CD4-positive, alpha-beta memory T cell (primary cell): Measurements from ENCODE around the gene BICD2. TPM values are rescaled to one million over a fixed set of nuclear protein-coding genes. Genes with fewer than 3 reads are reported as not detected.
A peak's percentile ranks its signal among the peaks of the same experiment; 100 is the strongest.

Experiments used
- CTCF ChIA-PET: fragments of 350-600 bp; sonication (Branson Sonifier 250); formaldehyde crosslinking; loops from one replicate; lab custom pipeline; 2021; ENCODE audit warnings: inconsistent platforms; ENCODE audit not compliant: partially characterized antibody; lab: Charles Lee
- POLR2A ChIA-PET: fragments of 350-600 bp; sonication (Branson Sonifier 250); formaldehyde crosslinking; loops from one replicate; lab custom pipeline; 2021; ENCODE audit not compliant: partially characterized antibody; lab: Charles Lee
- DNase-seq, 5 donors: peaks; one replicate each; pipeline versions ENCODE4 v3.0.0 to v3.0.0-alpha.2; 2020 to 2022; ENCODE audit warnings: mixed read lengths in 1 of 5
- H3K27ac ChIP-seq: one replicate; pipeline ENCODE4 v1.7.0; 2013; ENCODE audit warnings: low read depth, low read length
- H3K27me3 ChIP-seq: 2 replicates; pipeline ENCODE4 v1.7.0; 2013; ENCODE audit warnings: mild to moderate bottlenecking, low read length, moderate library complexity; ENCODE audit not compliant: insufficient read depth
- H3K36me3 ChIP-seq: 2 replicates; pipeline ENCODE4 v1.7.0; 2013; ENCODE audit warnings: mild to moderate bottlenecking, low read length, moderate library complexity; ENCODE audit not compliant: insufficient read depth
- H3K4me1 ChIP-seq: 2 replicates; pipeline ENCODE4 v1.7.0; 2013; ENCODE audit warnings: mild to moderate bottlenecking, low read length, moderate library complexity; ENCODE audit not compliant: insufficient read depth
- H3K4me3 ChIP-seq, 2 donors: one replicate each; pipeline ENCODE4 v1.7.0; 2013; ENCODE audit warnings: low read length in 2 of 2, mild to moderate bottlenecking in 1 of 2
- H3K9me3 ChIP-seq, 2 donors: one replicate each; pipeline ENCODE4 v1.7.0; 2013; ENCODE audit warnings: low read length in 2 of 2, control low read depth in 1 of 2; ENCODE audit not compliant: control insufficient read depth in 1 of 2
- H3K27ac Mint-ChIP-seq, 7 donors: one replicate each; pipeline ENCODE4 v1.8.0; 2020 to 2021; ENCODE audit warnings: mixed read lengths in 7 of 7, mild to moderate bottlenecking in 6 of 7, inconsistent platforms in 3 of 7, moderate library complexity in 3 of 7
- H3K27me3 Mint-ChIP-seq, 2 donors: one replicate each; pipeline ENCODE4 v1.8.0; 2020 to 2021; ENCODE audit warnings: mixed read lengths in 2 of 2
- H3K36me3 Mint-ChIP-seq, 2 donors: one replicate each; pipeline ENCODE4 v1.8.0; 2020 to 2021; ENCODE audit warnings: mixed read lengths in 2 of 2, inconsistent platforms in 1 of 2, mild to moderate bottlenecking in 1 of 2
- H3K4me1 Mint-ChIP-seq, 4 donors: one replicate each; pipeline ENCODE4 v1.8.0; 2020 to 2021; ENCODE audit warnings: mixed read lengths in 4 of 4, mild to moderate bottlenecking in 1 of 4
- H3K4me3 Mint-ChIP-seq, 8 donors: one replicate each; pipeline ENCODE4 v1.8.0; 2020 to 2021; ENCODE audit warnings: mixed read lengths in 8 of 8, mild to moderate bottlenecking in 7 of 8, moderate library complexity in 6 of 8, inconsistent platforms in 3 of 8
- H3K9me3 Mint-ChIP-seq, 8 donors: one replicate each; pipeline ENCODE4 v1.8.0; 2020 to 2021; ENCODE audit warnings: mixed read lengths in 8 of 8, mild to moderate bottlenecking in 5 of 8, inconsistent platforms in 3 of 8, moderate library complexity in 1 of 8
- intact Hi-C: fragments of 100-400 bp; cut with micrococcal nuclease; formaldehyde crosslinking; loops from one replicate; pipeline ENCODE4 v1.15.1; 2023
- polyA plus RNA-seq, 2 donors: library from polyadenylated mRNA; unstranded; fragments of 300-500 nt; fragmentation: Illumina TruSeq; gene quantifications; one replicate each; pipeline ENCODE4 v1.2.3, GENCODE V29; 2021
- total RNA-seq, 2 experiments: library from RNA; stranded (reverse); gene quantifications; one replicate each; pipeline ENCODE4 v1.2.3, GENCODE V29; 2021

Gene BICD2
- total and polyA plus RNA-seq, 4 experiments from 2014 or later = 3.8 to 34.2 (median 26.7) TPM

DNA sequence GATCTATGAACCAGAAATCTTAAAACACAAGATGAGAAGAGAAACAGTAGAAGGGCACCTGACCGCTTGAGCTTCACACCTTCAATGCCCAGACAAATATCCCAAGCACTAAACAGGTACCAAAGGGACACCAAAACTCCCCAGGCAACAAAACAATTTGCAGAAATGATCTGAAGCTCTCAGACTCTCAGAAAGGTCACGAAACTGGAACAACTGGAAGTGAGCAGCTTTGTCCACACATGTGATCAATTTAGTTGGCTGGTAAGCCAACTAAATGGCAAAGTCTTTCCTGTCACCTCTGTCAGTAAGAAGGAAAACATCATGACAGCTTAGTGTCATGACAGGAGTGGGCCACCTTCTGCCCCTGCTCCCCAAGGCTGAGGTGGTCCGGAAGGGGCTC, 98.8 kb downstream of the BICD2 start:
- no peaks in the 10 kb centered on the region for H3K27me3 Mint-ChIP-seq
- peaks cover 9 to 19% of the 10 kb centered on the region in 2 donors for H3K36me3 Mint-ChIP-seq
- peak overlapping the region in 5 of 7 donors; percentile 18 to 74 (median 44) for H3K27ac Mint-ChIP-seq
- DNase-seq = no peak
- H3K4me3 Mint-ChIP-seq = peak overlapping the region in 2 of 8 donors; percentile 43 to 44
- Histone ChIP-seq H3K27me3 (no peaks in the 10 kb centered on the region), H3K4me3 (no peak overlapping the region), H3K4me1 (peaks cover 25% of the 10 kb centered on the region), H3K36me3 (no peaks in the 10 kb centered on the region), H3K9me3 (no peaks in the 10 kb centered on the region), H3K27ac (no peak overlapping the region)
- H3K9me3 Mint-ChIP-seq = peaks cover 0 to 2% (median 0%) of the 10 kb centered on the region in 8 donors
- CTCF ChIA-PET = interaction anchor here (1.2 kb wide), 1 partner anchor 99 kb away, joined by 3 read pairs; no protein-coding TSS in a partner anchor
- POLR2A ChIA-PET = no interaction called here
- H3K4me1 Mint-ChIP-seq = peaks cover 36 to 81% (median 53%) of the 10 kb centered on the region in 4 donors
- intact Hi-C loops = no loop called here

- H3K36me3 ChIP-seq = no peaks in the 10 kb centered on the region
- no peaks in the 10 kb centered on the region for H3K27me3 ChIP-seq
- Mint-ChIP-seq H3K27ac (peak overlapping the region in 6 of 7 donors; percentile 25 to 88 (median 67)), H3K4me1 (peaks cover 37 to 81% (median 51%) of the 10 kb centered on the region in 4 donors), H3K27me3 (no peaks in the 10 kb centered on the region), H3K4me3 (peak overlapping the region in 3 of 8 donors; percentile 4 to 37 (median 11)), H3K9me3 (peaks cover 0 to 2% (median 0%) of the 10 kb centered on the region in 8 donors), H3K36me3 (peaks cover 9 to 13% of the 10 kb centered on the region in 2 donors)
- H3K4me3 ChIP-seq = no peak overlapping the region
- peak in 3 of 5 donors; percentile 9 to 27 (median 22) for DNase-seq
- CTCF ChIA-PET = interaction anchor here (1.0 to 2.0 kb wide), 2 partner anchors 127 to 525 kb away, joined by 4 to 6 read pairs; no protein-coding TSS in a partner anchor
- POLR2A ChIA-PET = no interaction called here
- H3K27ac ChIP-seq = no peak overlapping the region
- no peaks in the 10 kb centered on the region for H3K9me3 ChIP-seq
- intact Hi-C loops = no loop called here
- H3K4me1 ChIP-seq = peaks cover 23% of the 10 kb centered on the region
Observed at GRCh38 chr9:92664394-92665152, 100.1 kb downstream of the BICD2 start.

- Mint-ChIP-seq H3K27me3 (no peaks in the 10 kb centered on the region), H3K27ac (peak overlapping the region in 2 of 7 donors; percentile 52 to 77), H3K9me3 (peaks cover 0 to 2% (median 0%) of the 10 kb centered on the region in 8 donors), H3K36me3 (peaks cover 9 to 12% of the 10 kb centered on the region in 2 donors), H3K4me3 (no peak overlapping the region), H3K4me1 (peaks cover 35 to 77% (median 46%) of the 10 kb centered on the region in 4 donors)
- H3K4me1 ChIP-seq = peaks cover 21% of the 10 kb centered on the region
- DNase-seq = no peak
- H3K4me3 ChIP-seq = no peak overlapping the region
- no peaks in the 10 kb centered on the region for H3K36me3 ChIP-seq
- intact Hi-C loops = no loop called here
- H3K27ac ChIP-seq = no peak overlapping the region
- H3K27me3 ChIP-seq = no peaks in the 10 kb centered on the region
- ChIA-PET CTCF (interaction anchor here (2.0 kb wide), 1 partner anchor 524 kb away, joined by 6 read pairs; no protein-coding TSS in a partner anchor), POLR2A (no interaction called here)
- H3K9me3 ChIP-seq = no peaks in the 10 kb centered on the region
Observed at GRCh38 chr9:92663951-92664350, 100.7 kb downstream of the BICD2 start.

DNA sequence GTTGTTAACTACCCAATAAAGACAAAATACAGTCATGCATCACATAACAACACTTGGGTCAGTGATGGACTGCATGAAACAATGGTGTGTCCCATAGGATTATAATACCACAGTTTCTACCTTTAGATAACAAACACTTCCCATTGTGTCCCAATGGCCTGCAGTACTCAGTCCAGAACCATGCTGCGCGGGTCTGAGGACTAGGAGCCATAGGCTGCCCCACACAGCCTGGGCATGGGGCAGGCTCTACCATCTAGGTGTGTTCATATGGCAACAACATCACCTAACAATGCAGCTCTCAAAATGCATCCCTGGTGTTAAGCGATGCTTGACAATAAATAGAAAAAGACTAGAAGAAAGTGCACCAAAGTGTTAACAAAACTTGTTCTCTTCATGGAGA, 101.5 kb downstream of the BICD2 start:
- intact Hi-C loops = no loop called here
- CTCF ChIA-PET = interaction anchor here (2.0 kb wide), 1 partner anchor 523 kb away, joined by 6 read pairs; no protein-coding TSS in a partner anchor
- peak overlapping the region in 1 of 7 donors; percentile 52 for H3K27ac Mint-ChIP-seq

DNA sequence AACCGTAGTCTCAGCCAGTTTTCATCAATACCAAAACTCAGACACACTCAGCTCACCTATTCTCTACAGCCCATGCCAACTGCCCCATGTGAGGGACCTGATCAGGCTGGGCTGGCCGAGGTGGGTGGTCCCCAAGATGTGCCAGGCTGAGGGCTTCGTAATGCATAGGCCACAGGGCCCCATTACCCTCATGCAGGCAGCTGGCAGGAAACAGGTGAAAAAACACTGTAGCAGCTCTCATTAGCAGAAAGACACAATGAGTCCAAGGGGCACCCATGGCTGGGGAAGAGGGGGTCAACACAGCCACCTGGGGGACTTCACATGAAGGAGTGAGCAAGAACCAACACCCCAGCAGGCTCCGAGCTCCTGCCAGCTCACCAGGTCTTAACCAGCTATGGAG, 102.9 kb downstream of the BICD2 start:
- peaks cover 12% of the 10 kb centered on the region for H3K4me1 ChIP-seq
- H3K36me3 ChIP-seq = no peaks in the 10 kb centered on the region
- Mint-ChIP-seq H3K27me3 (no peaks in the 10 kb centered on the region), H3K4me3 (no peak overlapping the region), H3K27ac (peak overlapping the region in 3 of 7 donors; percentile 10 to 30 (median 20)), H3K4me1 (peaks cover 21 to 58% (median 32%) of the 10 kb centered on the region in 4 donors), H3K9me3 (no peaks in the 10 kb centered on the region), H3K36me3 (peaks cover 7 to 18% of the 10 kb centered on the region in 2 donors)
- H3K4me3 ChIP-seq = no peak overlapping the region
- DNase-seq = no peak
- CTCF ChIA-PET = no interaction called here
- H3K27me3 ChIP-seq = no peaks in the 10 kb centered on the region
- H3K27ac ChIP-seq = no peak overlapping the region
- POLR2A ChIA-PET = interaction anchor here (1.0 kb wide), 1 partner anchor 8 kb away, joined by 3 read pairs; the partner anchor contains the start of gene IPPK
- intact Hi-C loops = no loop called here
- H3K9me3 ChIP-seq = no peaks in the 10 kb centered on the region

More for the DNA sequence above, 101.5 kb downstream of the BICD2 start:
- Histone ChIP-seq H3K9me3 (no peaks in the 10 kb centered on the region), H3K4me1 (peaks cover 12% of the 10 kb centered on the region), H3K27me3 (no peaks in the 10 kb centered on the region), H3K36me3 (no peaks in the 10 kb centered on the region), H3K27ac (no peak overlapping the region), H3K4me3 (no peak overlapping the region)
- Mint-ChIP-seq H3K4me1 (peaks cover 26 to 69% (median 38%) of the 10 kb centered on the region in 4 donors), H3K36me3 (peaks cover 9 to 13% of the 10 kb centered on the region in 2 donors), H3K27me3 (no peaks in the 10 kb centered on the region), H3K9me3 (no peaks in the 10 kb centered on the region), H3K4me3 (no peak overlapping the region)
- DNase-seq = no peak
- POLR2A ChIA-PET = no interaction called here

Other genes with a start within 250 kb of the BICD2 start
- not detected for gene ECM2, start 228.8 kb downstream of the BICD2 start, total RNA-seq
- gene ECM2, start 228.8 kb downstream of the BICD2 start, polyA plus RNA-seq = not detected
- gene IPPK, start 94.7 kb downstream of the BICD2 start, total RNA-seq = 1 to 10 TPM; 7.2 to 7.9 TPM
- gene IPPK, start 94.7 kb downstream of the BICD2 start, polyA plus RNA-seq = 1 to 10 TPM; 6.3 to 7.5 TPM
- gene ZNF484, start 113.2 kb upstream of the BICD2 start, total RNA-seq = 10 to 100 TPM; 22.6 to 24.7 TPM
- 1 to 10 TPM; 4.3 to 4.9 TPM for gene ZNF484, start 113.2 kb upstream of the BICD2 start, polyA plus RNA-seq
- gene FGD3, start 182.7 kb upstream of the BICD2 start, total RNA-seq = 100 to 1,000 TPM; 256 to 272 TPM
- gene FGD3, start 182.7 kb upstream of the BICD2 start, polyA plus RNA-seq = 100 to 1,000 TPM in 1 of 2 donors, 10 to 100 TPM in 1; 52.7 to 146 TPM